GM21528 (cell line): ENCODE data around the gene SLC11A2.

Experiments
- ATAC-seq: cut with Tn5 transposase; IDR thresholded peaks from one replicate; pipeline ENCODE4 v1.9.1; 2021; ENCODE audit warnings: mild to moderate bottlenecking, moderate library complexity; ENCODE audit not compliant: unreplicated experiment, low FRiP score

SLC11A2 gene

DNA sequence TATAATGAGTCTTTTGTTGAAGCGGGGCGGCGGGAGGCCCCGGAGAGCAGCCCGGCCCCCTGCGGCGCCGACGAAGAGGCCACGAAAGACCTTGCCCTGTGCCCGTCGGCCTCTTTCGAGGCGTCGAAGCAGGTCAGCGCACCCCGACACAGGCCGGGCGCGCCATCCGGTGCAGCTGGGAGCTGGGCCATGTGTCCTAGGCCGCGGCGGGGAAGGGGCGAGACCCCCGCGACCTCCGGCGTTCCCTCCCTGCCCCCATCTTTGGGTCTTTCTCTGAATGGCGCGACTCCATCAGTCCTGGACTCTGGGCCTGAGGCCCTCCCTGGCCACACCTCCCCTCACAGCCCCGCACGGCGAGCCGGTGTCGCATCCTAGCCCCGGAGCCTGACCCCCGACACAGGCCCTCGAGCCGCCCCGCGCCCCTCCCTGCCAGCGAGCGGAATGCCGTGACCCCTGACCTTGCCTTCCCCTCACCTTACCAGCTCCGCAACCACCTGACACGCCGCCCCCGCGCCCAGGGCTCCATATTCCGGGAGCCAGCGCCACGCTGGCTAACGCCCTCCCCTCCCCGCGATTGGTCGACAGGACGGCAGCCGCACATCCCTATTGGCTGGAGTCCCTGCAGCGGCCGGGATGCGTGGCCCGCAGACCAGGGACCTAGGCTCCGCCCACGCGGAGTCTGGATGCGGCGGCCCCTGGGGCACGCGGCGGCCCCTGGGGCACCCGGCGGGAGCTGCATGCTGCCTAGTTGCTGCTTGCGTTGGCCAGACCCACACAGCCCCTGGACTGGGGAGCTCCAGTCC lies at the start of gene SLC11A2:
Gene SLC11A2 (minus strand): TSS at position 549 of the 803 bp plus-strand sequence. CDS start 15,656 bp downstream, outside the sequence.
- peak; percentile 91 for ATAC-seq

DNA sequence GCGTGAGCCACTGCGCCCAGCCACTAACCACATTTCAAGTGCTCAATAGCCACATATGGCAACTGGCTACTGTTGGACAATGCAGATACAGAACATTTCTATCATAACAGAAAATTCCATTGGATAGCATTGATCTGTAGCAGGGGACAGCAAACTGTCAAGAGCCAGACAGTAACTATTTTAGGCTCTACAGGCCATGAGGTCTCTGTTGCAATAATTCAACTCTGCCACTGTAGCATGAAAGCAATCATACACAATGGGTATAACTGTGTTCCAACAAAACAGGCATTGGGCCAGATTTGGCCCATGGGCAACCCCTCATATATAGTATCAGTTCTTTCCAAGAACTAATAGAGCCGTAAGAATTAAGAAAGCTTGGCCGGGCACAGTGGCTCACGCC lies 49.2 kb upstream of the SLC11A2 start:
- no peak for ATAC-seq

DNA sequence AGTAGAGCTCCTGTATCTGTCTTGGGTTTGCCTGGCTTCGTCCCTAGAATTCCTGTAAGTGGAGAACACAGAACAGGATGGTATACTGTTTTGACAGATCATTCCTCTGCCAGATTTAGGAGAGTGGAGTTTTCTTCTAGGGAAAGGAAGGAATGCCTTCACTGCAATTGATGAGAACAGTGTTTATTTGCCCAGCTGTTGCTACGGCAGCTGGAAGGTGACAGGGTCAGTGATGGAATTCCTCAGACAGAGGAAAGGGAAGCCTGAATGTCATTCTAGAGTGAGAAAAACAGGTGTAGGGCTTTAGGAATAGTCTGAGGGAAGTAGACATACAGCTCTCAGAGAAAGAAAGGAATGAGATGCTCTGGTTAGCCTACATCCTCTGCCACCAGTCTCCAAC lies 45.5 kb upstream of the SLC11A2 start:
- no peak for ATAC-seq

DNA sequence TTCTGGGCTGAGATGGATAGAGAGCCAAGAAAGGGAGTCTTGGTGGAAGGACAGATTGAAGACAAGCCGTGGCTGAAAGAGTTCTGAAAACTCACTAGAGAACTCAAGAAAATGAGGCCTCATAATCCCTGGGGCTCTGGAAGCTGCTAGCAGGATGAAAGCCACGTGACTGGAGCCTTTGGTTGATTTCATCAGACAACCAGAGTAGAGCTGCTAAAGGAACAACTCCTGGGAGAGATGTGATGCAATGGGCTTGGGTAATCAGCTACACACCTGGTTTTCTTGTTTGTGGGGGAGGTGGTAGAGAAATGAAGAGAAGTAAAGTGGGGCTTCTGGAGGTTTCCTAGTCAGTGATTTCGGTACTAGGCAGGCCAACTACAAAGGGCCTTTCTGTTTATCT lies 43.8 kb upstream of the SLC11A2 start:
- no peak for ATAC-seq

DNA sequence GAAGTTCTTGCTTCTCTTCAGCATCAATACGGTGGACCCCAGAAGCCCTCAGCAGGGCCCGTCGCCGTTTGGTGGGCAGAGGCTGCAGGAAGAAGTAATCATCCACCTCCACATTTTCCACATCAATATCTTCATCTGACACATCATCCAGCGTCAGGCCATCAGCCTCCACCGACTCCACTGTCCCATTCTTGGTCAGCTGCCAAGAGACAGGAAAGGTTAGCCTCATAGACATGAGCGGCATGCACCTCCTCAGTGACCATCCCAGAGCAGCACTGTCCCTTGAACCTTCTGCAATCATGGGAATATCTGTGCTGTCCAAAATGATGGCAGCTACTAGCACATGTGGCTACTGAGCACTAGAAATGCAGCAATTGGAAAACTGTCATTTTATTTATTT lies 41.6 kb upstream of the SLC11A2 start:
- no peak for ATAC-seq

DNA sequence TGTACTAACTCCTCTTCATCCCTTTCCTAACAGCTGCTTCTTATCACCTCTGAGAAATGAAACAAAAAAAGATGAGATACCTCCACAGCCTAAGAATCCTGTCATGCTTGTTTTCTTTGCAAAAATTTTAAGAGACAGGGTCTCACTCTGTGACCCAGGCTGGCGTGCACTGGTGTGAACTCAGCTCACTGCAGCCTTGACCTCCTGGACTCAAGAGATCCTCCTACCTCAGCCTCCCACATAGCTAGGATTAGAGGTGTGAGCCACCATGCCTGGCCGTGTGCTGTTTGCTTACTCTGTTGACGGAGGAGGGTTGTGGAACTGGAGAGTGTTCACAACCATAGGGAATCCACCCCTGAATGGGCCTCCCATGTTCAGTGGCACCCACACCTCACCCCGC lies 41.0 kb upstream of the SLC11A2 start:
- no peak for ATAC-seq

DNA sequence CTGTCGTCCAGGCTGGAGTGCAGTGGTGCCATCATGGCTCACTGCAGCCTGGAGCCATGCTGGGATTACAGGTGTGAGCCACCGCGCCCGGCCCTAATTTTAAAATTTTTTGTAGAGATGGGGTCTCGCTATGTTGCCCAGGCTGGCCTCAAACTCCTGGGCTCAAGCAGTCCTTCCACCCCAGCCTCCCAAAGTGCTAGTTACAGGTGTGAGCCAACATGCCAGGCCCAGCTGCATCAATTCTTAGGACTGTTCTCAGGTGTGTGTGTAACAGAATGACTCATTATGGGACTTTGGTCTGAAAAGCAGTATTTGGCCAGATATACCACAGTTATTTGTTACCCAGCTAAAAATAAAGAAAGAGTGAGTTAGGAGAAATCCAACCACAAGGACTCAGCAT lies 39.3 kb upstream of the SLC11A2 start:
- no peak for ATAC-seq

DNA sequence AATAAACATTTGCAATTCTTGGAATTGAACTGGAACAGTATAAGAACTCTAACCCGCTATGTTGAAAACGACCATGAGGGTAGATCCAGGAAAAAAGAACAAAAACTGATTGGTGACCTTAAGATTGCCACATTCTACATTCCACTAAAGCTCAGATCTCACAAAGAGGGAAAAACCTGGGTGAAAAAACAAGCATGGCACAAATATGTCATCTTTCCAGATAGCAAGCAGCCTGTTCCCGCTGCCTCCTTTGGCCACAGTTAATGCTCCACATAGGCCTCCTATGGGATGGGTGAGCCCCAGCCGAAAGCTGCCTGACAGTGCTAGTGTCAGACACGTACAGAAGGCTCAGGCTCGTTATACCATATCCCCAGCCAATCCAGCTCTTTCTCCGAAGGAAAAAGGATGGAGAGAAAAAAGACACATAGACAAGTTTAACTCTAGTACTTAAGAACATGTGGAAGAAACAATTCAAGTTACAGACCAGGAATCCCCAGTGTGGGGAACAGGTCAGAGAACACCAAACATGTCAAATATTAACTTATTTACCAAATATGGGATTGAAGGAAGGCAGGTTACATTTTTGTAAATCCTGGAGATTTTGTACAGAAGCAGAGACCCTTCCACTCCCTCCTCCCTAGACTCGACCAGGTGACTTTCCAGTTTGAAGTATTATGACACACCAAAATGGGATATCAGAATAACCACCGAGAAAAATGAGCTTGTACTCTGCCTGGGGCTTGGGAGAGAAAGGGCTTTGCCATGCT lies 36.6 kb upstream of the SLC11A2 start:
- ATAC-seq, result no peak

DNA sequence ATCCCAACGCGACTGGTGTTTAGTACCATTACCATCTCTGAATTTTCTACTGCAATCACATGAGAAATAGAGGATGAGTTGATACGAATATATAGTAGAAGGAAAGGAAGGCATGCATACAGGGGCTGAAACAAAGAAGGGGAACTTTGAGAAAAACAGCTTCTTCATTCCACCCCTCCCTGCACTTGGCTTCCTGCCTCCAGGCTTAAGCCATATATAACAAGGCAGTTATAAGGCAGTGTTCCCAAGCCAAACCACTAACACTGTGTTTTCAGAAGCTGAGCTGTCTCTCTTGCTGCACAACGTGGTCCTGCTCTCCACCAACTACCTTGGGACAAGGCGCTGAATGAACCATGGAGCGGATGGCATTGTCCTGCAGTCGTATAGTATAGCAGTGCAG lies 32.9 kb upstream of the SLC11A2 start:
- ATAC-seq, result no peak

DNA sequence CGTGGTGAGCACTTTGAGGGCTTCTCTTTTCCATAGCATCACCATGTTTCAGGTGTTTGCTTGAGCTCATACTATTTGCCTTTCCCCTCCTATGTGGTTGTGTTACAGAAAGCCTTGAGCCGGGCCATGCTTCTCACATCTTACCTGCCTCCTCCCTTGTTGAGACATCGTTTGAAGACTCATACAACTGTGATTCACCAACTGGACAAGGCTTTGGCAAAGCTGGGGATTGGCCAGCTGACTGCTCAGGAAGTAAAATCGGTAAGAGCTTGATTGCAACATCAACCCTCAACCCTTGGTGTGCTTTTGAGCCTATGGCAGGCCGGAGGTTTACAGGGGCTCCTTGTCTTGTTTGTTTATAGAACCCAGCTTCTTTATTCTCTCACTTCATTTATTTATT lies 30.1 kb upstream of the SLC11A2 start:
- no peak for ATAC-seq

DNA sequence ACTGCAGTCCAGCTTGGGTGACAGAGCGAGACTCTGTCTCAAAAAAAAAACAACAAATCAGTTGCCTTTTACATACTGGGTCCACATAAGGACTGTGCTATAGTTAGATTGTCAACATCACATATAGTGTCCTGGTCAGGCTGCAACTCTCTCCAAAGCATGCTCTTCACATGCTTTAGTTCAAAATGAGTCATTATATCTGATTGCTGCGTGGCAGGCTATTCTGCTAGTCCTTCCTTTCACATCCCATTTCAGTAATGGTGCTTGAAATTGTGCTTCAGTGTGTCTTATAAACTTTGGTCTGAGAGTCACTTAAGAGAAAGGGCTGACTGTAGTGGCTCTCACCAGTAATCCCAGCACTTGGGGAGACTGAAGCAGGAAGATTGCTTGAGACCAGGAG lies 28.9 kb upstream of the SLC11A2 start:
- no peak for ATAC-seq

DNA sequence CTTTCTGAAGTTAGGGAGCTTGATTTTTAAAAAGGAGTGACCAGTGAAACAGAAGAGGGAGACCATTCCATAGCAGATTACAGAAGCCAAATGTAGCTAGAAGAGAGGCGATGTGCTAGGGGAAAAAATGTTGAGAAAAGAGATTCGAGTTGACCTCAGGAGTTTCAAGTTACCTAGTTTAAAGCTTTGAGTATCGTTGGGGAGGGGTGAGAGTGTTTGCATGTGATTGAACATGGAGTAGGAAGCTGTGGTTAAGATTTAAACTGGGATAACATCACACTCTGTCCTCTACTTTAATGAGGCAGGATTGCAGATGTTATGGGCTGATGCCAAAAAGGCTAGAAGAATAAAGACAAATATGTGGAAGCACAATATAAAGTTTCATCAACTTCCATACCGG lies 25.6 kb upstream of the SLC11A2 start:
- no peak for ATAC-seq

DNA sequence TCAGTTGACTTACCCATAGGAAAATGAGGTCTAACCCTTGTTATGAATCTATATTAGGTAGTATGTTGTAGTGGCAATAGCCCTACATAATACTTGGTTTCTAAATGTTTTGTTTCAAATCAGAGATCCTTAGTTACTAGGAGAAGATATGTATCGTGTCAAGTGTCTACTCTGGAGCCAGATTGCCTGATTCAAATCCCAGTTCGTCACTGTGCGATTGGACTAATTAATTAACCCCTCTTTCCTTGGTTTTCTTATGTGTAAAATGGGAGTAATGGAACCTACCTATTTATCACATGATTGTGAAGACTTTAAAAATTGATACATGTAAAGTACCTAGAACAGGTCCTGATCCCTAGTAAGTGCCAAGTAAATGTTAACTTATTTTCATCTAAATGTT lies 23.3 kb upstream of the SLC11A2 start:
- ATAC-seq, result no peak

DNA sequence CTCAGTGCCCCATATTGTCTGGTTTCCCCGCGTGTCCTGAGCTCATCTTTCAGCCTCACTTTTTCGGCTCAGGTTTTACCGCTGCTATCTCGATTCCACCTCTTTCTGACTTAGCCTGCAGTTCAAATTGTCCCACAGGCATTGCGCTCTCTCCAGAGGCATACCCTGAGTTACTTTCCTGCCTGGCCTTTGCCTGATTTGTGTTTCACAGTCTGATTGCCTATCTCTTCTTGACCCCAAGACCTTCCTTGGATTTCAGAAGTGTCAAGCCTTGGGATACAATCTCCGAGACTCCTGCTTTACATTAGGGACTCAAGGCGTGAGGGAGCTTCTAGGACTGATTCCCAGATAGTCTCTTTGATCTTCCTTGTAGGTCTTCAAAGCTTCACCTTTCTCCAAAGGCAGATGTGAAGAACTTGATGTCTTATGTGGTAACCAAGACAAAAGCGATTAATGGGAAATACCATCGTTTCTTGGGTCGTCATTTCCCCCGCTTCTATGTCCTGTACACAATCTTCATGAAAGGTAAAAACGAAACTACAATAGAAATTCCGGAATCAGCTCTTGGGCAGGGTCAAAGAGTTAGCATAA lies 22.6 kb upstream of the SLC11A2 start:
- no peak for ATAC-seq

DNA sequence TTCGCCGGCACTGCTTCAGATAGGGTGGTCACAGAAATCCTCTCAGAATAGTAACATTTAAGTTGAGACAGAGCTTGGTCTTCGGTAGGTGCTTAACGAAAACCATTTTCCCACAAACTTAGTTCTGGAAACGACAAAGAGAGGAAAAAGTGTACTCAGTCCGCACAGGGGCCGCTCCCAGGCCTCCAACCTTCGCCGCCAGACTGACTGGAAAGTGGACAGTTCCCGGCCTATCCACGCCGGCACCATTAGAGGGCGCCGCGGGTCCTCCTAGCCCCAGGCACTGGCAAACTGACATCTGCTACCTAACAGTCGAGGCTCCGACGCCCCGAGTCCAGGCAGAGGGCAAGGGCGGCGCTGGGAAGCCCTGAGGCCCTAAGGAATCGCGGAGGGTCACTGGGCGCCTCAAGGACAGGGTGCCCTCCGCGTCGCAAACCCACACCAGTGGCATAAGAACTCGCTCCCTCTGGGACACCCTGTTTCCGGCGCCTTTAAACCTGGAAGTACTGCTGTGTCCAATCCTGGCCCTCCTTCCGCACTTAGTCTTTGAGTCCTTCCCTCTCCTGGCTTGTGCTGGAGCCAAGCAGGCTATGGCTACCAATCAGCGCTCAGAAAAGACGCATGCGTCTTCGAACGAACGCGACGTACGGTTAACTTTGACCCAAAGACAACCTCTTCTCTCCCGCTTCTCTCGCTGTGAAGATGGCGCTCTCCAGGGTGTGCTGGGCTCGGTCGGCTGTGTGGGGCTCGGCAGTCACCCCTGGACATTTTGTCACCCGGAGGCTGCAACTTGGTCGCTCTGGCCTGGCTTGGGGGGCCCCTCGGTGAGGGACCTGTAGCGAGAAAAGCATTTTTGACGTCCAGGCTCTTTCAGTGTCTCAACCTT lies 21.7 kb upstream of the SLC11A2 start, which contains the start of gene LETMD1:
Gene LETMD1 (plus strand): TSS at position 673 of the 886 bp plus-strand sequence. CDS start 30 bp downstream, at position 703.
- ATAC-seq, result peak; percentile 95

DNA sequence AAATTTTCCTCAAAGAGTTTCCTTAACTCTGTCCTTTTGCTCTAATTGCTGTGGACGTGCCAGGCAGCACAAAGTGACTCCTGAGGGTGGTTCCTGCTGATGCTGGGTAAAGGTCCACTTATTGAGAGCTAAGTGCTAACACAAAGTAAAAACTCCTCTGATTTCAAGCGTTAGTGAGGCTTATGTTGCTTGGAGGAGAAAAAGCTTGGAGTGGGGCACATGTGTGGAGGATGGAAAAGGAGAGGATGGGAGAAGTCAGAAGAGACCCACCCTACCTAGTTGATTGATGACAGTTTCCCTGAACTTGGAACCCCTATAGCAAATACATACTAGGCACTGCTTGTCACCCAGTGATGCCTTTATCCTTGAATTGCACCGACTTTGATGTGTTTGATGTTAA lies 10.1 kb upstream of the SLC11A2 start:
- no peak for ATAC-seq

DNA sequence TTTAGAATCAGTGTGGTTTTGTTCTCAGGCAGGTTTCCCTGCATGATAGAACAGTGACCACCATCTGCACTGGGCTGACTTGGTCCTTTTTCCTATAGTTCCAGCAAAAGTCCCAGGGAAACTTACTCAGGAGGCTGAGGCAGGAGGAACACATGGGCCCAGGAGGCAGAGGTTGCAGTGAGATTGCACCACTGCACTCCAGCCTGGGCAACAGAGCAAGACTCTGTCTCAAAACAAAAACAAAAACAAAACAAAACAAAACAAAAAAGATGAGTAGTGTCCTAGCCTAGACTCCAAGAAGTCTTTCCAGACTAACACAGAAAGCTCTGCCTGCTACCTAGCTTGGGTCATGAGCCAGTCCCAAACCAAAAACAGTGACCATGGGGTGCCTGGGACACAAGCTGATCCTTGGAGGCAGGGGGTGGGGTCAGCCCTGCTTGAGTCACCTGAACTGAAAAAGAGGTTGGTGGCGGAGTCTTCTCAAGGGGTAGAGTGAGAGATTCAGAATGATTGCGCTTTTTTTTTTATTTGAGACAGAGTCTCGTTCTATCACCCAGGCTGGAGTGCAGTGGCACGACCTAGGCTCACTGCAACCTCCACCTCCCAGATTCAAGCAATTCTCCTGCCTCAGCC lies 7.4 kb upstream of the SLC11A2 start:
- no peak for ATAC-seq

DNA sequence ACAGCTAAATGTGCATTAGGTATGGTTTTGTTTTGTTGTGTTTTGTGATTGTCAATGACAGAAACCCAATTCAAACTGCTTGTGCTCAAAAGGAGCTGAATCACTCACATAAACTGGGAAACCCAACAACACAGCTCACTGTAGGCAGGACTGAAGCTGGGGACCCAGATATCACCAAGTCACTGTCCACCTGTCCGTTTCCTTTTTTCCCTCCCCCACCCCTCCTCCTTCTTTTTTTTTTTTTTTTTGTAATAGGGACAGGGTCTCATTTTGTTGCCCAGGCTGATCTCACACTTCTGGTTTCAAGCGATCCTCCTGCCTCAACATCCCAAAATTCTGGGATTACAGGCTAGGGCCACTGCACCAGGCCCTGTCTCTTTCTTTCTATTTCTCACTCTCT lies 6.9 kb upstream of the SLC11A2 start:
- ATAC-seq, result no peak

DNA sequence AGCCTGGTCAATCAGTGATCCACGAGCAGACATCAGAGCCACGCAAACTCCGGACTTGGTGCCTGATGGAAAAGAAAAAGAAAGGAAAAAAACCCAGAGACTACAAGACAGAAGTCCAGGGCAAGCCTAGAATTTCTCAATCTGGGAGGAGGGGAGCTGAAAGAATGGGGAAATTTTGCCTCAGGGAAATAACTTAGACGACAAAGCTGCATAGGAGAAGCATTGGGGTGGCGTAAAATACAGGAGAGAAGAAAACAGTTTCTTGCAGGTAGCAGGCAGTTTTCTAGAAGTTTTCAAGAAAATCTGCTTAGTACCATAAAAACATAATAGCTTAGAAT lies 2.6 kb upstream of the SLC11A2 start:
- no peak for ATAC-seq

DNA sequence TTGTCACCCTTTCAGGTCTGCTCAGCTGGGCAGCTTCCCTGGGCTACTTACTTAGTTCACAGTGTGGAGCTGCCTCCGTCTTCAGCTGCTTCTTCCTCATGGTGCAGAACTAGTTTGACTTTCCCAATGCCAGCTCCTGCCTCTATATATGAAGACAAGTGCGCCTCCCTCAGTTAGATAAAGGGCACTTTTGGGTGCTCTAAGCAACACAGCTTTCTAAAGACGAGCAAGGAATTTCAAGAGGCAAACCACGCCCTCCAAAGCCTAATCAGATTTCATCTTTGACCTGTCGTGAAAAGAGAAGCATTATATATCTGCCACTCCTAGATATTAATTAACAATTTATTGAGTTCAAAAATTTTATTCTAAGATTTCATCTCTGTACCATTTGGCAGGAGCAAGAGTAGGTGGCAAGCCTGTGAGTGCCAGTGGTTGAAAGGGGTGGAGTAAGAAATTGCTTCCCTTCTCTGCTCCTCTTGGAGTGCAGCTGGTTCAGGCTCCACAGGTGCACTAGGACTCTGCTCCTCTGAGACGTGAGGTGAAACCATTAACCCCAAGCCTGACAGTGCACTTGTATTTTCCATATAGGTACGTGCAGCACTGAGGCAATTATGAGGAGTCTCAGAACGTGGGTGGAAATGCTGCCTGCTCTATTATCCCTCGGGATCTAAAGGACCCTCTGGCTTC lies 2.1 kb upstream of the SLC11A2 start:
- ATAC-seq, result no peak
